ENCODE data around the gene SPP2.

Gene SPP2

GRCh38 chr2:234075947-234076346 lies 25.4 kb downstream of the SPP2 start:
- TF ChIP-seq SUZ12 (IDR thresholded peaks at IDR 0.05) (no peak), L3MBTL2 (conservative IDR thresholded peaks at IDR 0.05) (no peak), LEF1 (IDR thresholded peaks at IDR 0.05; ENCODE audit: borderline replicate concordance) (no peak), SP1 (IDR thresholded peaks at IDR 0.05) (no peak), FOXA1 (IDR thresholded peaks at IDR 0.05) (no peak), HDGF (IDR thresholded peaks at IDR 0.05; ENCODE audit: borderline replicate concordance) (no peak), CTBP1 (IDR thresholded peaks at IDR 0.05; ENCODE audit: borderline replicate concordance) (no peak), NFRKB (IDR thresholded peaks at IDR 0.05) (no peak), ZNF384 (IDR thresholded peaks at IDR 0.05) (no peak), FOXM1 (IDR thresholded peaks at IDR 0.05; ENCODE audit: borderline replicate concordance) (no peak)
- ChIA-PET POLR2A (no interaction called here), CTCF (no interaction called here)
- no peak for DNase-seq (ENCODE audit: extremely low spot score)

DNA sequence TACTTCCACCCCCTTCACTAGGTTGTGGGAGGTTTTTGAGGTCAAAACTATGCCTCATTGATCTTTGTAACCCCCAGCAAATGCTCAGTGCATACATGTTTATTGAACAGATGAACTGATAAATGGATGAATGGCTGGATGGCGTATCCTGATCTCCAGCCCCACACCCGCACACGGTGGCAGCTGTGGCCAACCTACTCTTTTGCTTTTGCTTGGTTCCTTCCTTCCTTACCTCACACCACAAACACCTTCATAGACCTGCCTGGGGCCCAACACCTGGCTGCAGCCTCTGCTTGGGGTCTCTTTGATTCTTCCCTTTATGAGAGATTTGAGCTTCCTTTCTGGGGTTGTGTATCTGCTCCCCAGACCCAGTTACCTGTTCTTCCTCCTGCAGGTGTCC lies 25.9 kb downstream of the SPP2 start:
- TF ChIP-seq, protein P1, sequence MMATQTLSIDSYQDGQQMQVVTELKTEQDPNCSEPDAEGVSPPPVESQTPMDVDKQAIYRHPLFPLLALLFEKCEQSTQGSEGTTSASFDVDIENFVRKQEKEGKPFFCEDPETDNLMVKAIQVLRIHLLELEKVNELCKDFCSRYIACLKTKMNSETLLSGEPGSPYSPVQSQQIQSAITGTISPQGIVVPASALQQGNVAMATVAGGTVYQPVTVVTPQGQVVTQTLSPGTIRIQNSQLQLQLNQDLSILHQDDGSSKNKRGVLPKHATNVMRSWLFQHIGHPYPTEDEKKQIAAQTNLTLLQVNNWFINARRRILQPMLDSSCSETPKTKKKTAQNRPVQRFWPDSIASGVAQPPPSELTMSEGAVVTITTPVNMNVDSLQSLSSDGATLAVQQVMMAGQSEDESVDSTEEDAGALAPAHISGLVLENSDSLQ (IDR thresholded peaks at IDR 0.05) = no peak
- TF ChIP-seq TARDBP (IDR thresholded peaks at IDR 0.05) = no peak
- TF ChIP-seq SP1 (IDR thresholded peaks at IDR 0.05) = no peak
- DNase-seq (ENCODE audit: extremely low spot score) = no peak
- ChIA-PET CTCF (no interaction called here), POLR2A (no interaction called here)

GRCh38 chr2:234078129-234078528 lies 27.6 kb downstream of the SPP2 start:
- TF ChIP-seq FOXA1 (IDR thresholded peaks at IDR 0.05) (no peak), HDGF (IDR thresholded peaks at IDR 0.05; ENCODE audit: borderline replicate concordance) (no peak), CTBP1 (IDR thresholded peaks at IDR 0.05; ENCODE audit: borderline replicate concordance) (no peak), FOXK2 (IDR thresholded peaks at IDR 0.05) (no peak), NFRKB (IDR thresholded peaks at IDR 0.05) (no peak), ZNF384 (IDR thresholded peaks at IDR 0.05) (no peak), ELF4 (IDR thresholded peaks at IDR 0.05) (no peak), SP1 (IDR thresholded peaks at IDR 0.05) (no peak), L3MBTL2 (conservative IDR thresholded peaks at IDR 0.05) (no peak), LEF1 (IDR thresholded peaks at IDR 0.05; ENCODE audit: borderline replicate concordance) (no peak), TARDBP (IDR thresholded peaks at IDR 0.05) (no peak), ARNT (IDR thresholded peaks at IDR 0.05) (no peak), SUZ12 (IDR thresholded peaks at IDR 0.05) (no peak), FOXM1 (IDR thresholded peaks at IDR 0.05; ENCODE audit: borderline replicate concordance) (no peak), BHLHE40 (IDR thresholded peaks at IDR 0.05; ENCODE audit: borderline replicate concordance) (no peak)
- TF ChIP-seq, protein P1 (IDR thresholded peaks at IDR 0.05) = no peak
- no peak for DNase-seq (ENCODE audit: extremely low spot score)
- ChIA-PET CTCF (no interaction called here), POLR2A (no interaction called here)

DNA sequence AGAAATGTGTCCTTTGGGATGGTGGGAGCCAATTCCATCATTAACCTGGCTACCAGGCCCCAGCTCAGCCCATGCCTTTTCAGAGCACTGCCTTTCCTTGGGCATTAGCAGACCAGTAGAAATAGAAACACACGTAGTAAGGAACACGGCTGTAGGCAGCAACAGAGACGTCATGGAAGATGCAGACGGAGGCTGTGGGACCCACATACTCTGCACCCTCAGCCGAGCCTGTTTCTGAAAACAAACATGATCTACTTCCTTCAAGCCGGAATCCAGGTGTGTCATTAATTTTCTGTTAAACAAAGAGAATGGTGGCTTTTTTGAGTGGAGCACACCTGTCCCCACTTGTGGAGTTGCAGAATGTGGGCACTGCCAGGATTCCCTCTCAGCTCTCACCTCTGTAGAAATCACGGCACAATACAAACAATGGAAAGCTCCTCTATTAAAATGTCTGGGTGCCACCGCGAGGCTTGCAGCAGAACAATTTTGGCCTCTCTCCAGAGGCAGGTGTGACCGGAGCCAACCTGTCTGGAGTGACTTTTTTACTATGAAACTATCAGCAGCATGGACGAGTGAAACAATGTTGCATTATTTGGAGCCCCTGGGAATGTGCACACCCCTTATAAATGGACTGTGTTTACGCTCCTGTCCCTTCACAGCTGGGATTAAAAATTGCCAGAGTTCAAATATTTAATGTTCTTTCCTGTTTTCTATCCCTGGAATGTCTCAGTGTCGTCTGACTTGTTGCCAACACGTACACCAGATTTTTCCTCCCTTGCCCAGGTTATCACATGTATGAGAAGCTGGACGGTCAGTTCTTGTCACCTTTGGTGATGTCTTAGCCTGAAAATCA lies 31.7 kb downstream of the SPP2 start:
- DNase-seq (ENCODE audit: extremely low spot score) = no peak
- TF ChIP-seq ARNT (IDR thresholded peaks at IDR 0.05) (no peak), NFRKB (IDR thresholded peaks at IDR 0.05) (no peak), SP1 (IDR thresholded peaks at IDR 0.05) (no peak), ELF4 (IDR thresholded peaks at IDR 0.05) (no peak), FOXM1 (IDR thresholded peaks at IDR 0.05; ENCODE audit: borderline replicate concordance) (no peak)
- ChIA-PET POLR2A (no interaction called here), CTCF (no interaction called here)

- no peak for DNase-seq (ENCODE audit: extremely low spot score)
- ChIA-PET POLR2A (no interaction called here), CTCF (interaction anchor here (0.8 kb wide), 1 partner anchor 429 kb away, joined by 3 read pairs; no protein-coding TSS in a partner anchor)
- TF ChIP-seq FOXA1 (IDR thresholded peaks at IDR 0.05) (no peak), ZNF384 (IDR thresholded peaks at IDR 0.05) (no peak), SP1 (IDR thresholded peaks at IDR 0.05) (no peak), ARNT (IDR thresholded peaks at IDR 0.05) (no peak), HDGF (IDR thresholded peaks at IDR 0.05; ENCODE audit: borderline replicate concordance) (no peak), LEF1 (IDR thresholded peaks at IDR 0.05; ENCODE audit: borderline replicate concordance) (no peak), NFRKB (IDR thresholded peaks at IDR 0.05) (no peak), L3MBTL2 (conservative IDR thresholded peaks at IDR 0.05) (no peak), TARDBP (IDR thresholded peaks at IDR 0.05) (no peak), FOXM1 (IDR thresholded peaks at IDR 0.05; ENCODE audit: borderline replicate concordance) (no peak), ELF4 (IDR thresholded peaks at IDR 0.05) (no peak), BHLHE40 (IDR thresholded peaks at IDR 0.05; ENCODE audit: borderline replicate concordance) (no peak), CTBP1 (IDR thresholded peaks at IDR 0.05; ENCODE audit: borderline replicate concordance) (no peak), FOXK2 (IDR thresholded peaks at IDR 0.05) (no peak), SUZ12 (IDR thresholded peaks at IDR 0.05) (no peak)
- TF ChIP-seq, protein P1 (IDR thresholded peaks at IDR 0.05) = no peak
Measured at GRCh38 chr2:234083572-234084348, 33.3 kb downstream of the SPP2 start.

- CTCF ChIA-PET = no interaction called here
- POLR2A ChIA-PET = no interaction called here
- TF ChIP-seq ZNF384 (IDR thresholded peaks at IDR 0.05) (no peak), BHLHE40 (IDR thresholded peaks at IDR 0.05; ENCODE audit: borderline replicate concordance) (no peak), FOXK2 (IDR thresholded peaks at IDR 0.05) (no peak), CTBP1 (IDR thresholded peaks at IDR 0.05; ENCODE audit: borderline replicate concordance) (no peak), LEF1 (IDR thresholded peaks at IDR 0.05; ENCODE audit: borderline replicate concordance) (no peak)
- no peak for DNase-seq (ENCODE audit: extremely low spot score)
Measured at GRCh38 chr2:234091432-234091879, 41.0 kb downstream of the SPP2 start.

All from HEK293T (cell line).